Activated T-helper 1 cell treated with Interleukin-2 at 50 U/mL for 16 hours (primary cell): ENCODE measurements around the gene CHN2.

Source experiments
- DNase-seq: peaks from one replicate; pipeline ENCODE4 v3.0.0-alpha.2; 2020; ENCODE audit warnings: low read depth

The CHN2 gene

GRCh38 chr7:29311314-29311713 lies 116.7 kb downstream of the CHN2 start:
- DNase-seq = no peak

DNA sequence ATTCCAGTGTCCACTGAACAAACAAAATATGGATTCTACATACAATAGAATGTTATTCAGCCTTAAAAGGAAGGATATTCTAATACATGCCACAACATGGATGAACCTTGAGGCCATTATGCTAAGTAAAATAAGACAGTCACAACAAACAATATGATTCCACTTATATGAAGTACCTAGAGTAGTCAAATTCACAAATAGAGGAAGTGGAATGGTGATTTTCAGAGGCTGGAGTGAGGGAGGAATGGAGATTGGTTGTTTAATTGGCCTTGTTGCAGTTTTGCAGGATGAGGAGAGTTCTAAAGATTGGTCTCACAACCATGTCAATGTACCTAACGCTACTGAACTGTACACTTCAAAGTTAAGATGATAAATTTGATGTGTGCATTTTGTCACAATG lies 119.6 kb downstream of the CHN2 start:
- no peak for DNase-seq

DNA sequence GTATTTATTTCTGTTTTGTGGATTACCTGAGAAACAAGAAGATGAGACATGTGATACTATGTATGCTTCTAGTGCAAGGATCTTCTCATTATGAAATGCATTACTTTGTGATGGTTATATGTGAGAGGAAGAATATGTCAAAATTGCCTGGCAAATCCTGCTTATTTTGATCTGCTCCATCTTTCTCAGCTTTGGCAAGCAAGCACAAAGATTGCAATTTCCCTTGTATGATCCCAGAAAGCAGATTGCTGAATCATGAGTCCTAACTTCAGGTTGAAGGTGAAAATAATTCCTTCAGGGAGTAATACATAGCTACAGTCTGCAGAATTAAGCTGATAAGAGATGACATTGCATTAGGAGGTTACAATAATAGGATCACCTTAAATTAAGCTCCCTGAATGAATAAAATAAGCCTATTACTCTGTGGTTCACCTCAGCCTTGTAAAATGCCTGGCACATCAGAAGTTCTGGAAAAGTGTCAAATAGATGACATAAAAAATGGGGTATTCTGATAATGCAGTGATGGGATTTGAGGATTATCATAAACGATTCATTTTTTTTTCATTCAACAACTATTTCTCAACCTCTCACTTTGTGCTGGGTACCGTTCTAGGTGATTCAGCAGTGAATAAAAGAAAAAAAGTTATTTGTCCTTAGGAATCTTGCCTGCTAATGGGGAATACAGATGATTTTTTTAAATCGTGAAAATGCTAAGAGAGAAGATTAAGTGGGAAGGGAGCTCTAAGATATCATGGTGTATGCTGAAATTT lies 120.7 kb downstream of the CHN2 start:
- no peak for DNase-seq

- DNase-seq = no peak
Observed at GRCh38 chr7:29315892-29316270, 121.3 kb downstream of the CHN2 start.

- no peak for DNase-seq
Observed at GRCh38 chr7:29316926-29317325, 122.4 kb downstream of the CHN2 start.

GRCh38 chr7:29318853-29319718 lies 124.5 kb downstream of the CHN2 start:
- no peak for DNase-seq

GRCh38 chr7:29319719-29320521 lies 125.3 kb downstream of the CHN2 start:
- DNase-seq = no peak

DNA sequence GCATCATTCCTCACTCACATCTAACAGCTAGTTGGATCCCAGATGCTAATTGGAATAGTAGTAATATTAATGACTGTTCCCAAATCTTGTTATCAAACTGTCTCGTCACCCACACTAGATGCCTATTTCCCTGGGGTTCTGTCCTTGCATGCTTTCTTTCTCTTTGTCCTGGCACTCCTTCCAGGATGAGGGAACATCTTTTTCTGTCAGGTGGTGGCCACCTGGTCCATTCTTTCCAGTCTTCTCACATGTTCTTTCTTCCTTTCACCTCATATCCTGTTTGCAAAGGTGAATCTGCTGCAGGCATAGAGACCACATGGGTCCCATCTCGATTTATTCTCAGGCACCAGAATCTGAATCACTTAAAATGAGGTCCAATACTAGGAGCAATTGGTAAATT lies 126.0 kb downstream of the CHN2 start:
- no peak for DNase-seq

DNA sequence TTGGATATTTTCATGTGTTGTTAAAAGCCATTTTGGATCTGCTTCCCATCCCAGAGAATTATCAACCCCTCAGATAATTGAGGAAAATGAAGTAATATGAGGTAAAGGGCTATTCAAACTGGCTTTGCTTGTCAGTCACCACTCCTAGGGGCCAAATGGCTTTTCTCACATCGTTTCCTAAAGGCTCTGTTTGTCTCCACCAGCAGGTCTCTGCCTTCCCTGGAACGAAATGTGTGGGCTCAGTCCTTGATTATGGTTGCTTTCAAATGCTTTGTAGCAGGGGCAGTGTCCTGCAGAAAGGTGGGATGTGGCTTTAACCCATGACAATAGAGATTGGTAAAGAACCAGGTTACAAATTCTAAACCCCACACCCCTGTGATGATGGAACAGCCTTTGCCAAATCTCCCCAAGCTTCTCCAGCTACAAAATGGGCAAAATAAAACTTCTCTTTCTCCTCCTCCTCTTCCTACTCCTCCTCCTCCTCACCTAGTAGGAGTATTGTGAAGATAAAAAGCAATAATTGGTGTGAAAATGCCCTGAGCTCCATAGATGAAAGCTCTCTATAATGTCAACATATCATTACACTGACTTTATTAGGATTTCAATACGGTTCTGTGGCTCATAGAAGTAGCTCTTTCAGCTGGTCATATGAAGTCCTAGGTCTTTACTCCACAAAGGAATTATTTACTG lies 127.6 kb downstream of the CHN2 start:
- DNase-seq = no peak

GRCh38 chr7:29325476-29325875 lies 130.9 kb downstream of the CHN2 start:
- no peak for DNase-seq

- DNase-seq = no peak
Observed at GRCh38 chr7:29326864-29327263, 132.3 kb downstream of the CHN2 start.

DNA sequence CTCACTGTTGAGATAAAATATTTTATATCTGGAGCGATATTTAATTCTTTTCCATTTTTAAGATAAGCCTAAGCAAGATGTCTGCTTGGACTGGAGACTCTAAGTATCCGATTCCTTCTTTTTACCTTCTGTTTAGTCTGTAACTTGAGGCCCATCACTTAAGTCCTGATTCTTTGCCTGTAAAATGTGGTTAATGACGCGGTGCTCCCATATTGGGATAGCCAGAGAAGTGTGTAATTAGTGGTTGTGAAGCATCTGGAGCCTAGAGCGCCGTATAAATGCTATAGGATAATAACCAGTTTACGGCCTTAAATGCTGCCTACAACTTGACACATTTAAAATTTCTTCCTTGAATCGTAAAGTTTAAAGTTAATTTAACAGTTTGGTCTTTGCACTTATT lies 132.9 kb downstream of the CHN2 start:
- no peak for DNase-seq

GRCh38 chr7:29328045-29328444 lies 133.5 kb downstream of the CHN2 start:
- DNase-seq = no peak

DNA sequence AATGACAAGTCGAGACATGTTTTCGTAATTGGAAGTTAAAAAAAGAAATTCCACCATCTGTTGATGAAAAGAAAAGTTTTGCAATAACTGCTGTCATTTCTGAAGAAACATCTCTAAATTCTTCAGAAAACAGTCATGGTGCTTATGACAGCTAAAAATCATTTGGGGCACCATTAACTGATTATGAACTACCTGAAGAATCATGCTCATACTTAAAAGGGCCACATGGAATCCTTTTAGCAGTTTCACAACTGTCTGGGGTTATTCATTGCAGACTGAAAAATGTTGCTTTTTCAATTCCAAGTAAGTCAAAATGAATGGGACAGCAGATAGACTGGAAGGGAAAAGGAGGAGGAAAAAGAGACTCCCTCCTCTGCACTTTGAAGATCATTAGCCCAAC lies 134.2 kb downstream of the CHN2 start:
- DNase-seq = no peak

DNA sequence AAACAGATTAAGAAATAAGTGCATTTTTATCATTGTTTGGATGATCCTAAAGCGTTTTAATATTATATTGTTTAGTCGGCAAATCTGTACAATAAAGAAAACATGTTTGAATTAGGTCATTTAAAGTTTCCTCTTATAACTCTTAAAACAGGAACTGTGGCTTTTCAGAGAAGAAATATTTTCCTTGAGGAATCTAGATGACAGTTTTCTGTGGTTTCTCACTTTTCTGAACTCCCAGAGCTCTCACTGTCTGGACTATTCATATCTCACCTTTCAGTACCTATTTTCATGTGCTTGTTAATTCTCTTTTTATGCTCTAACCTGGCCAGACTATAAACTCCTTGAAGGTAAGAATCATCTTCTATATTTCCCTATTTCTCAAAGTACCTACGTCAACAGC lies 135.1 kb downstream of the CHN2 start:
- no peak for DNase-seq

- no peak for DNase-seq
Observed at GRCh38 chr7:29330136-29330535, 135.6 kb downstream of the CHN2 start.

- no peak for DNase-seq
Observed at GRCh38 chr7:29331163-29331562, 136.6 kb downstream of the CHN2 start.

- DNase-seq = no peak
Observed at GRCh38 chr7:29332042-29332811, 137.7 kb downstream of the CHN2 start.

- DNase-seq = no peak
Observed at GRCh38 chr7:29332875-29333855, 138.6 kb downstream of the CHN2 start.
